ENCODE results near the gene GATA3. TPM values are rescaled to one million over a fixed set of nuclear protein-coding genes. Genes with fewer than 3 reads are reported as not detected.

Gene GATA3
- total and polyA plus RNA-seq, 2 of the 8 experiments (the other 6 are each of a cell fraction or from before 2014, with no cell fraction given), result 0.02 to 0.43 TPM

GRCh38 chr10:8061274-8062211 is 7.1 kb downstream of the GATA3 start:
- Histone ChIP-seq H3K23me2 (ENCODE audit: low read depth, low read length) (peaks cover 13% of the 10 kb centered on the region; the same call in 1 of the 2 replicates), H3K4ac (replicated peaks; ENCODE audit: insufficient read length, low read depth, low read length) (no peak overlapping the region), H2AFZ (ENCODE audit: low read length) (no peak overlapping the region), H2BK5ac (ENCODE audit: low read depth, low read length) (peak overlapping the region; percentile 5; the same call in 1 of the 2 replicates), H2BK12ac (ENCODE audit: low read depth, low read length) (peak overlapping the region; percentile 87; the same call in 1 of the 2 replicates), H3K56ac (replicated peaks; ENCODE audit: insufficient read length, low read depth, low read length) (no peak overlapping the region), H3K14ac (ENCODE audit: insufficient read length) (no peak overlapping the region), H4K5ac (ENCODE audit: insufficient read length, low read depth, low read length) (no peak overlapping the region), H4K91ac (replicated peaks; ENCODE audit: insufficient read length, low read length) (no peak overlapping the region), H3K79me2 (ENCODE audit: control insufficient read depth in 1 of 2, insufficient read depth in 2 of 2, low read length in 2 of 2) (no peaks in the 10 kb centered on the region), H3K18ac (ENCODE audit: extremely low read depth, low read length) (peak overlapping the region; percentile 10; the same call in 1 of the 2 replicates), H4K20me1 (replicated peaks in 1 of 2; ENCODE audit: control insufficient read depth in 1 of 2, insufficient read depth in 2 of 2, low read length in 2 of 2) (peaks cover 6 to 13% of the 10 kb centered on the region in 2 experiments), H3K27ac (ENCODE audit: low read depth, low read length) (no peak overlapping the region), H4K8ac (ENCODE audit: extremely low read depth, insufficient read depth, low read length) (no peak overlapping the region), H3K4me2 (ENCODE audit: insufficient read depth in 1 of 2, low read depth in 2 of 2, low read length in 2 of 2) (peak overlapping the region; percentile 63 to 84), H2BK120ac (replicated peaks; ENCODE audit: low read depth, low read length) (no peak overlapping the region), H2AK5ac (ENCODE audit: low read depth, low read length) (0 out of 2 replicates have a peak overlapping the region, but pooled peaks have one; percentile 19), H3K9me3 (ENCODE audit: insufficient read depth in 2 of 2, low read depth in 1 of 2, low read length in 1 of 2) (no peaks in the 10 kb centered on the region), H3K23ac (ENCODE audit: insufficient read length) (no peak overlapping the region), H3K9ac (replicated peaks in 1 of 4; ENCODE audit: extremely low read depth in 1 of 4, low read depth in 3 of 4, low read length in 3 of 4) (no peak overlapping the region), H3K4me1 (replicated peaks in 1 of 4; ENCODE audit: control insufficient read depth in 3 of 4, insufficient read depth in 4 of 4, low read length in 3 of 4) (peaks cover 36 to 54% (median 41%) of the 10 kb centered on the region in 4 experiments), H3K79me1 (ENCODE audit: low read depth, low read length) (no peaks in the 10 kb centered on the region), H3K27me3 (replicated peaks in 1 of 4; ENCODE audit: control insufficient read depth in 3 of 4, extremely low read depth in 1 of 4, insufficient read depth in 3 of 4, low read length in 3 of 4) (peaks cover 51 to 92% (median 80%) of the 10 kb centered on the region in 4 experiments), H3K4me3 (ENCODE audit: extremely low read depth in 1 of 4, insufficient read depth in 2 of 4, low read depth in 3 of 4, low read length in 4 of 4) (peak overlapping the region in 2 of 4 experiments; percentile 10 to 47; a peak in 4 of 8 replicates), H2BK15ac (ENCODE audit: low read length) (peak overlapping the region; percentile 12; the same call in 1 of the 2 replicates), H3K36me3 (ENCODE audit: control insufficient read depth in 2 of 4, insufficient read depth in 4 of 4, low read length in 3 of 4) (no peaks in the 10 kb centered on the region), H2BK20ac (ENCODE audit: low read length) (no peak overlapping the region)
- CTCF ChIA-PET (ENCODE audit: partially characterized antibody), result interaction anchor here (0.7 to 3.0 kb wide), 6 partner anchors 9 to 536 kb away, joined by 3 to 13 read pairs (median 4); no protein-coding TSS in a partner anchor
- 25% methylated on average over 17 of the region's 17 CpGs; no CpG with 5 or more reads in 1 of the 2 experiments for WGBS, 2 experiments (ENCODE audit: extremely low coverage in 1 of 2, insufficient coverage in 1 of 2, insufficient read length in 1 of 2, insufficient replicate concordance in 2 of 2, low coverage in 1 of 2, low lambda C conversion rate in 2 of 2, missing lambda C conversion rate in 1 of 2)
- no peak for FAIRE-seq
- peak; percentile 2 for TF ChIP-seq EZH2 (IDR thresholded peaks at IDR 0.05; ENCODE audit: low read depth, low read length, severe bottlenecking)
- no peak for TF ChIP-seq SIRT6 (IDR thresholded peaks at IDR 0.05; ENCODE audit: low read length)
- TF ChIP-seq MAFK (IDR thresholded peaks at IDR 0.05; ENCODE audit: low read depth, low read length), result no peak
- no peak for TF ChIP-seq ATF3 (IDR thresholded peaks at IDR 0.05; ENCODE audit: insufficient read depth, low read depth, low read length)
- no peak for TF ChIP-seq RNF2 (IDR thresholded peaks at IDR 0.05; ENCODE audit: borderline replicate concordance, low read depth, low read length, missing control alignments, poor library complexity, severe bottlenecking)
- TF ChIP-seq SUZ12 (IDR thresholded peaks at IDR 0.05; ENCODE audit: low read length), result peak; percentile 57; the same call in 1 of the 2 replicates
- no peak for DNase-seq (ENCODE audit: low read depth in 1 of 2, low spot score in 2 of 2)
- POLR2A ChIA-PET (ENCODE audit: partially characterized antibody), result interaction anchor here (1.2 to 1.8 kb wide), 2 partner anchors 17 to 18 kb away, joined by 3 to 5 read pairs; no protein-coding TSS in a partner anchor

Measured in H1 (cell line).